ENCODE data around the gene IDS.
"Not testable (repeated sequence)": the region's sequence is repeated elsewhere in the genome, so short reads cannot be mapped to it uniquely, and the experiment has no call there.

IDS gene

DNA sequence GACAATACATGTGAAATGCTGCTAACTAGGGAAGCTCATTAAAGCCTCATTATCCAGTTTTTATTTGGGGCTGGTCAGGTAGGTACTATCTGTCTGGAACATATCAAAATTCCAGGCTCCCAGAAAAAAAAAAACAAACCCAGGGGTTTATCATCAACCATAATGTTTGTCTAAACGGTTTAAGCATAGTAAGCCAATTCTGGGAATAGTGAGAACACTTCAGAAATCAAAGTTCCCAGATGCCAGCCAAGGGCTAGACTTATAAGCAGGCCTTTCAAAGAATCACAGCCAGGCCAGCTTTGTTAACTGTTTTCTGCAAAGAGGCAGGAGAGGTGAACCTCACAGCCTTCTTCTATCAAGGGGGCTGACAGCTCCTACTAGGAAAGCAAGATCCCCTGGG is 8.1 kb downstream of the IDS start:
- DNase-seq: no peak

GRCh38 chrX:149495573-149496071 is 9.5 kb downstream of the IDS start:
- no peak for DNase-seq

- no peak for DNase-seq
These were observed 10.1 kb downstream of the IDS start for GRCh38 chrX:149494844-149495565.

GRCh38 chrX:149493567-149494562 is 11.2 kb downstream of the IDS start:
- DNase-seq: no peak

- DNase-seq: no peak
These were observed 13.3 kb downstream of the IDS start for GRCh38 chrX:149491812-149492211.

DNA sequence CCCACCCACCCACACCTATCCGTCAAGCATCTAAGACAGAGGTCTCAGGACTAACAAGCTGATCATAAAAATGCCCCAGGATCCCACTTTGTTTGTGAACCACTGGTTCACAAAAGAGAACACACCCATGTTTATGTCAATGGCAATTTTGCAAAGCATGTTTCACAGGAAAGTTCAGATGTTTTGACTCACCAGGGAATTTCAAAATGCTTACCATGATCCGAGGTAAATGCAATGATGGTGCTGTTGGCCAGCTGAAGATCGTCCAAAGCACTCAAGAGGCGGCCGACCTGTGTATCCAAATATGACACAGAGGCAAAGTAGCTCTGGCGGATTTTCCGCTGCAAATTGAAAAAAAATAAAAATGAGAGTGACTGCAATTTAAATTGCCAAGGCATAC is 15.0 kb downstream of the IDS start:
- DNase-seq: no peak

DNA sequence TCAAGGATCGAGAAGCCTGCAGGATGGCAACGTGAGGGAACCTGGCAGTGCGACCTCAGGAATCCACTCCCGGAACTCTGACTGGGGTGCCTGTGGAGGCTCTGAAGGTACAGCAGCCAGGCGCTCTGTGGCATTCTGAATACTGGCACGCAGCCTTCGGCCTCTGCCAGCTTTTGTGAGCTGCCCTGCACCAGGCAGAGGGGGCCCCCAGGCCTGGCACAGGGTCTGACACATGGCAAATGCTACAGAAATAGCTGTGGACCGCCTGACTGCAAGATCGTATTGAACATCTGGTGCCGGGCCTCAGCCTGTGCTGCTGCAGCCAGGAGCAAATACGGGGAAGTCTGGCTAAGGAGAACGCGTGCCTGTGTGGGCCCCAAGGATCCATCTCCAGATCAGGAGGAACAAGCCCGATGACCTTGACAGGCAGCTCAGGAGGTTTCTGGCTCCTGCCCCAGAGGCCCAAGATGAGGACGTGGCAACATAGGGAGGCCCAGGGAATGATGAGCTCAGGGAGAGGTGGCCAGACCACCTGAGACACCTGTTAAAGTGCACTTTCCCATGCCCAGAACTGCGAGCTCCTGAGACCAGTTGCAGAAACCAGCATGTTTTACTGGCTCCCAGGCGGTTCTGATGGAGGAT is 16.6 kb downstream of the IDS start:
- DNase-seq: not testable (repeated sequence)

- DNase-seq: not testable (repeated sequence)
These were observed 17.1 kb downstream of the IDS start for GRCh38 chrX:149488008-149488407.

DNA sequence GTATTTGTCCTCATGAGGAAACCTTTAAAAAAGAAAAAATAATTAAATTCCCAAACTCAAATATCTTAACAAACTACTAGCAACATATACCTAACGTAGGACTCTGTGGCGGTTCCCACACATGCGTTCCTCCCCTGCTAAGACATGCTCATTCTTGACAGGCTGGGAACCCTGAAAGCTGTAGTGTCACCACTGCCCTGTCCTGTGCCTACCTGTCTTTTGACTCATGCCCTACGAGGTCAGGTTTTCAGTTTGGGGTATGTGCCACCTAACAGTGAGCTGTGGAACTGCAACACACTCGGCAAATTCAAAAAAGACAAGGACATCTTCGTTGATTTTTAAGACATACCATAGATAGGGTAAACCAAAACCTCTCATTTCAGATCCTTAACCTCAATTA is 17.8 kb downstream of the IDS start:
- no peak for DNase-seq

DNA sequence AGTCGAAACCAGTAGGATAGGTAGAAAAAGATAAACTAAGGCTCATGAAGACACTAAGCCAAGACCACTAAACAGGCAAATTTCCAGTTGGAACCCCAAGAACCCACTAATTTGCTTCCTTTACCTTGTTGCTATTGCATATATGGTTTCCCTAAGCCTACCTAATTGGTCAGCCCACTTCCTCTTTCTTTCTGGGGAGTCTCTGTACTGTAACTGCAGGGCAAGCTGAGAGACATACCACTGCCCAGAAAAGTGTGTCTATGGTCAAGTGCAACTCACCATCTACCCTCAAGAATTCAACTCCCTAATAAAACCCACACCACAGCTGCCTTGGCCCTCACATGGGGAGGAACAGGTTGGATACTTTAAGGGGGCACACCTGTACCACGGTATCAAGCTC is 28.6 kb downstream of the IDS start:
- no peak for DNase-seq

DNA sequence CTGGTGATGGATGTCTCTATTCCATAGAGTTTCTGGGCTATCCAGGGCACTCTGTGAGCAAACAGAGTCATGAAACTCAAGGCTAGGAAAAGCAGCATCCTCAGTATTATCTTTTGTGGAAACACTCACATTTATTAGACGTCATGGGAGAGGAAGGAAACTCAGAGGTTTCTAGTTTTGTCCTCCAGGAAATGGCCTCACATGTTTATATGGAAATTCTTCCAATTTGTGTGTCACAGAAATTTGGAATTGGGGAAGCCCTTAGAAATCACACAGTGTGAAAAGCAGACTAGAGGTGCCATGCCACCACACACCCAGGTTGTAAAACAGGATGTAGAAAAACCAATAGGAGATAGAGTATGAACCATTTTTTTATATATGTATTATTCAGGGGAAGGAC is 31.1 kb downstream of the IDS start:
- no peak for DNase-seq

DNA sequence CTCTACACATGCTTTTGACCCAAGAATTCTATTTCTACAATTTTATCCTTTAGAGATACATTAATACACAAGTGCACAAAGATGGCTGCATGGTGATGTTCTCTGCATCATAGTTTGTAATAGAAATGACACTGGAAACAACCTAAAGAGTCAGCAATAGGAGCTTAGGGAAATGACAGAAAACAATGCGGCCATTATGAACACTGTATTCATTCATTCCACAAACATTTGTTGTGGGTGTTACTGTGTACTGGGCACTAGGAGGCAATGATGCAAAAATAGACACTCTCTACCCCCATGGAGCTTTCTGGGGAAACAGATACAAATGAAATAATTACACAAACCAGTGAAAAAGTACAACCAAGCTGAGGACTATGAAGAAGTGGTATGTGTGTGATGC is 32.0 kb downstream of the IDS start:
- DNase-seq: no peak

DNA sequence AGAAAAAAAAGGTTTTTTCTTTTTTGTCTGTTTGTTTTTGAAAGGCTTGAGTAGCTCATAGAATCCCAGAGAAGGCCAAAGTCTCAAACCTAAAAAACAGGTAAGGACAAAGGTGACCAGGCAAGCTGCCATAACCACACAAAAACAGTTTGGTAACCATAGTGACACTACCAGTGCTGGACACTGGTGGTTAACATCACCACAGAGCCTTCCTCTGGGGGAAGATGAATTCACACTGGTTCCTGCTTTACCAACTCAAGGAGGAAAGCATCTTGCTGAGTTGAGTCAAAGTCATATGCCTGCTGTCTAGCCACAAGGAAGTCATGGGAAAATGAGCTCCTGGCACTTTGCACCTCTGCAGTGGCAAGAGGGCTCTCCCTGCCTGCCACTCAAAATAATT is 32.5 kb downstream of the IDS start:
- DNase-seq: no peak

DNA sequence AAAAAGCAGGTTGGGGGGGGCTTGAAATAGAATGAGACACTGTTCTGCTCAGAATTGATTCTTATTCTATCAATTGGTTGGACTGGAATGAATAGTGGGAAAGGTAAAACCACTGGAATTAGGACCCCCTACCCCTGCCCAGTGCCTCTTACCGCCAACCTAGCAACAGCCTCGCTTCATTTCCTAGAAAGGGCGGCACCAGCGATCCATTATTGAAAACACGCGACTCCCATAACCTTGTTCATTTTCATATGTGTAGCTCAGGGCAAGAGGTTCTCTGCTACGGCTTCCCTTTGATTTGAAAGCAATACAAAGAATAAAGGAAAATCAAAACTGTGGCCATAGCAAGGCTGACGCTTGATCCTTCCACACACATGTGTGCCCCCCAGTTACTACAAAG is 33.7 kb downstream of the IDS start:
- DNase-seq: no peak

DNA sequence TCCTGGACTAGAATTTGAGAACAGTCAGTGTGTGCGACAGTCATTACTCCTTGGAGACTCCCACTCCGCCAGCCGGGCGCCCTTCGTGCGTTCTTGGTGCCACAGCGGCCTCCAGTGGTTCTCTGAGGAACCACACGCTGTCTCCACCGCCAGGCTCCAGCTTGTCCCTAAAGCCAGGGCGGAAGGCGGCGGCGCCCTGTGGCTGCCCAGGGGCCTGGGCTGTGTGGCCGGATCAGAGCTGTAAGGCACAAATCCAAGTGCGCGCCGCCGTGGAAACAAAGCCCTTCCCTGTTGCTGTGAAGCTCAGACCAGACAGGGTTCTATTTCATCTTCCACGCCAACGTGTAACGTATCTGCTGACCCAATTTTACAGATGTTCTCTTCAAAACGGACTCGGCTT is 34.2 kb downstream of the IDS start:
- DNase-seq: peak; percentile 61

DNA sequence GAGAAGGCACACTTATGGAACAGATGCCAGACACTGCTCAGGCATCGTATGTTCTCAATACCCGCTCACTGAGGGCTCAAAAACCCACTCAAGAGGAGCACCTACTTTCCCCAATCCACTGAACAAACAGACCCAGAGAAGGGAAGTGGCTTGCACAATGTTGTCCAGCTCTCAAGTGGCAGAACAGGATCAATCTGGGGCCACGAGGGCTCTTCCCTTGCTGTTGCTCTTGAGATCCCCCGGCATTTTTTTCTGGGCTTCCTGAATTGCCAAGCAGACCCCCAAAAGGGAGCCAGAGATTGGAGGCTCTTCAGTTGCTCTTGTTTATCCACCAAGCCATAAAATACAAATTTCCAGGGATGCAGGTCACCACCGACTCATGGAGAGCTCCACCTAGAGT is 35.7 kb downstream of the IDS start:
- no peak for DNase-seq

DNA sequence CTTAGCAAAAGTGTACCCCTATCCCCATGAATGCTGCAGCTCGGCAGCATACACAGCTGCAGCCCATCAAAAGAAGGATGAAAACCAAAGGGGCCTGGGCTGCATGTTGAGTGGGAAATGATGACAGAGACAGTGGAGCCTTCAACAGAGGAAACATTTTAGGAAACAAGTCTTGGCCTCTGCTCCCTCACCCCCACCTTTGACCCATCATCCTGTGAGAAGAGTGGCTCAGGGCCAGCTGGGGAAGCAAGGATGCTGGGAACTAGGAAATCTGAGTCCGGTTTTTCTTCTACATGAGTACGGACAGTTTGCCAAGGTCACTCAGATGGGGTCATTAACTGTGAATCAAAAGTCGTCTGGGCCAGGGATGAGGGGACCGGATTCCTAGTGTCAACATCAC is 37.2 kb downstream of the IDS start:
- DNase-seq: no peak

GRCh38 chrX:149467461-149467860 is 37.6 kb downstream of the IDS start:
- no peak for DNase-seq

DNA sequence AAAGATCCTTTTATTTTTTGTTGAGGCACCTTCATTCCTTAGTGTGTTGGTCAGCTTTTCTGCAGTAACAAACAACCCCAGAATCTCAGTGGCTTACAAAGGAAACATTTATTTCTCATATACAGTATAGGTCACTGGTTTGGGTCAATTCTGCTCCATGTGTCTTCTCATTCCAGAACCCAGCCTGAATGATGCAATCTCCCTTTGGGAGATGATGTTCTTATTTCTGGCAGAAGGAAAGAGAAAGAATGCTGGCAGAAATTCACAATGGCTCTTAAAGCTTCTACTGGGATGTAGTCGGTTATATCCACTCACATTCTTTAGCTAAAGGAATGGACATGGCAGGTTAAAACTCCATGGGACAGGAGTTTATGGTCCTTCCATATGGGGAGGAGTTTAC is 42.3 kb downstream of the IDS start:
- no peak for DNase-seq

DNA sequence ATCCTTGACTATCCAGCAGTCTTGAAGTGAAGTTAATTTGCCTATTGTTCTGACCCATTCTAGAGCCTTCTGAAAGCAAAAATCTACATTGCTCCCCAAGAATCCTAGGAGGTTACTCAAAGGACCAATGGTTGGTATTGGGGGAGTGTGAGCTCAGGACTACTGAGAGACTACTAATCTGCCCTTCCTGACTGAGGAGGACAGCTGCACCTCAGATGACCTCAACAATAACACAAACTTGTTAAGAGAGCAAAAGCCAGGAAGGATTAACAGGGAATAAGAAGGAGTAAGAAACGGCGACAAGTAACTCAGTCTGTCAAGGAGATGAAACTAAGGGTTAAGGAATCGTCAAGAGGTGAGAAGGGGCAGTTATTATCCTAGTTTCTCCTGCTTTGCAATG is 43.4 kb downstream of the IDS start:
- DNase-seq: no peak

DNA sequence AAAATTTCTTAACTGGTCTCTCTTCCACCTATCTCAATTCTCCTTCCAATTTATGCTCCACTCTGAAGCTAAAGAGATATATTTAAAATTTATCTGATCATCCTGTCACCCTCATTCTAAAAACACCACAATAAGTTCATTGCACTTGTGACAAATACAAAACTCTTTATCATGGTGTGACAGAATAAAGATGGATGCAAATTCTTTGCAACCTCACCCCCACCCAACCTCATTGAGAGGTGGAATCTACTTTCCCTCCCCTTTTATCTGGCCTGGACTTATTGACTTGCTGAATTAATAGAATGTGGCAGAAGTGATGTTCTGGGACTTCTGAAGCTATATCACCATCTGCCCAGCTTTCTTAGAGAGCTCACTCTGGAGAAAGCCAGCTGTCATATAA is 46.5 kb downstream of the IDS start:
- no peak for DNase-seq

GRCh38 chrX:149456476-149457245 is 48.4 kb downstream of the IDS start:
- DNase-seq: no peak

GRCh38 chrX:149455934-149456333 is 49.2 kb downstream of the IDS start:
- DNase-seq: no peak

Measured in stimulated activated CD4-positive, alpha-beta T cell treated with anti-CD3 and anti-CD28 coated beads, Interleukin-1b, Interleukin-23, amount 100 ng/mL, for 48 hours (primary cell).